DMS153 treated with DMSO at 0.1 percent for 48 hours (cell line): Measurements from ENCODE around the gene NTRK3.

ENCODE experiments used
- DNase-seq: peaks from one replicate; lab custom pipeline; 2025; ENCODE audit not compliant: unreplicated experiment; lab: John Stamatoyannopoulos, UW

Gene NTRK3

GRCh38 chr15:88004399-88004798, 252.1 kb downstream of the NTRK3 start:
- no peak for DNase-seq

- no peak for DNase-seq
These were observed 252.8 kb downstream of the NTRK3 start for GRCh38 chr15:88003541-88004327.

- no peak for DNase-seq
These were observed 253.8 kb downstream of the NTRK3 start for GRCh38 chr15:88002706-88003105.

- DNase-seq, result no peak
These were observed 257.9 kb downstream of the NTRK3 start for GRCh38 chr15:87998630-87999029.

GRCh38 chr15:87986776-87987175, 269.8 kb downstream of the NTRK3 start:
- no peak for DNase-seq

GRCh38 chr15:87985451-87985850, 271.1 kb downstream of the NTRK3 start:
- DNase-seq, result no peak

- no peak for DNase-seq
These were observed 274.6 kb downstream of the NTRK3 start for GRCh38 chr15:87981969-87982368.

- no peak for DNase-seq
These were observed 278.6 kb downstream of the NTRK3 start for GRCh38 chr15:87977907-87978306.

GRCh38 chr15:87976552-87976951, 280.0 kb downstream of the NTRK3 start:
- DNase-seq, result no peak

- DNase-seq, result no peak
These were observed 282.9 kb downstream of the NTRK3 start for GRCh38 chr15:87973501-87974215.

- DNase-seq, result no peak
These were observed 285.5 kb downstream of the NTRK3 start for GRCh38 chr15:87971076-87971475.

GRCh38 chr15:87967951-87968350, 288.6 kb downstream of the NTRK3 start:
- no peak for DNase-seq

- no peak for DNase-seq
These were observed 291.2 kb downstream of the NTRK3 start for GRCh38 chr15:87965304-87965703.

GRCh38 chr15:87962428-87962827, 294.1 kb downstream of the NTRK3 start:
- no peak for DNase-seq

GRCh38 chr15:87961851-87962420, 294.6 kb downstream of the NTRK3 start:
- no peak for DNase-seq

- DNase-seq, result no peak
These were observed 296.9 kb downstream of the NTRK3 start for GRCh38 chr15:87959662-87960061.

- no peak for DNase-seq
These were observed 297.5 kb downstream of the NTRK3 start for GRCh38 chr15:87959080-87959479.

- DNase-seq, result no peak
These were observed 301.1 kb downstream of the NTRK3 start for GRCh38 chr15:87955284-87955909.

GRCh38 chr15:87954793-87955192, 301.7 kb downstream of the NTRK3 start:
- DNase-seq, result no peak

GRCh38 chr15:87952736-87953287, 303.7 kb downstream of the NTRK3 start:
- DNase-seq, result no peak

- no peak for DNase-seq
These were observed 306.8 kb downstream of the NTRK3 start for GRCh38 chr15:87949575-87950223.
